HEK293 (cell line): Measurements from ENCODE around the gene TRNT1.

Experiments
- HOXD13 ChIP-seq: sonication (generic); formaldehyde crosslinking; IDR thresholded peaks from 2 replicates; pipeline ENCODE4 v1.8.0; 2022; ENCODE audit warnings: missing genetic modification reagents, borderline replicate concordance
- ZNF140 ChIP-seq: fragments of 450-650 bp; formaldehyde crosslinking; IDR thresholded peaks from 2 replicates; pipeline ENCODE4 v1.5.1; 2016; ENCODE audit warnings: missing biosample characterization, missing genetic modification characterization
- ZNF23 ChIP-seq: fragments of 450-650 bp; formaldehyde crosslinking; IDR thresholded peaks from 2 replicates; pipeline ENCODE4 v1.5.1; 2016; ENCODE audit warnings: missing biosample characterization, missing genetic modification characterization, borderline replicate concordance

DNA sequence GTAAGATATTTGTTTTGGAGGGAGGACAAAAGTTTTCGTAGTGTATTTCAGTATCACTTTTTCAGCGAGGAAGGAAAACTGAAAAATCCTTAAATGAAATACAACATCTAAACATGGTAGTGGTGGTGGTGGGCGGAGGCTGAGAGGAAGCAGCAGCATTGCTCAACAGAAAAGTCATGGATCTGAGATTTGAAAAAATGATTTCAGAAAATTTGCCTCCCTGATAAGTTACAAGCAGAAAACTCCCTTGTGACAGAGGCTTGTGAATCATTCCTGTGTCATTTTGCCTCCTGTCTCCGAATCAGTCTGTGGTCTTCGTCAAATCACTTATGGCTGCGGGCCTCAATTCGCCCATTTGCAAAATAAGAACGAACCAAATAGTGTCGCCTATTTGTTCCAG, 53.7 kb downstream of the TRNT1 start:
- no peak for TF ChIP-seq ZNF23 (tag by site-specific recombination)
- no peak for TF ChIP-seq HOXD13 (CRISPR knock-in tag)
- no peak for TF ChIP-seq ZNF140
